Measurements from ENCODE around the gene THEM4.
"Not testable (repeated sequence)": the region's sequence is repeated elsewhere in the genome, so short reads cannot be mapped to it uniquely, and the experiment has no call there.

THEM4 gene

DNA sequence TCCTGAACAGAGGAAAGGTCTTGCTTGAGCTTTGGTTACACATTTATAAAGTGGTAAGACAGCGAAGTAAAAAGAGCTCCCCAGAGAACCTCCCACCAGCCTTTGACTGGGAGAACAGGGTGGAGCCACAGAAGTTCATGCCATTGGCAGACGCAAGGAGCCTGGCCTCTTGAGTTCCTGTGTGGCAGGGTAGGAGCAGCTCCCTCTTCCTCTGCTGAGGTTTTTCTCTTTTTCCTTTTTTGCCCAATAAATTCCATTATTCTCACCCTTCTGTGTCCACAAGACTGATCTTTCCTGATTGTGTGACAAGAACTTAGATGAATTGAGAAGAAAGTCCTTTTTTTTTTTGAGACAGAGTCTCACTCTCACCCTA is 4.3 kb downstream of the THEM4 start:
- TF ChIP-seq, protein P1, sequence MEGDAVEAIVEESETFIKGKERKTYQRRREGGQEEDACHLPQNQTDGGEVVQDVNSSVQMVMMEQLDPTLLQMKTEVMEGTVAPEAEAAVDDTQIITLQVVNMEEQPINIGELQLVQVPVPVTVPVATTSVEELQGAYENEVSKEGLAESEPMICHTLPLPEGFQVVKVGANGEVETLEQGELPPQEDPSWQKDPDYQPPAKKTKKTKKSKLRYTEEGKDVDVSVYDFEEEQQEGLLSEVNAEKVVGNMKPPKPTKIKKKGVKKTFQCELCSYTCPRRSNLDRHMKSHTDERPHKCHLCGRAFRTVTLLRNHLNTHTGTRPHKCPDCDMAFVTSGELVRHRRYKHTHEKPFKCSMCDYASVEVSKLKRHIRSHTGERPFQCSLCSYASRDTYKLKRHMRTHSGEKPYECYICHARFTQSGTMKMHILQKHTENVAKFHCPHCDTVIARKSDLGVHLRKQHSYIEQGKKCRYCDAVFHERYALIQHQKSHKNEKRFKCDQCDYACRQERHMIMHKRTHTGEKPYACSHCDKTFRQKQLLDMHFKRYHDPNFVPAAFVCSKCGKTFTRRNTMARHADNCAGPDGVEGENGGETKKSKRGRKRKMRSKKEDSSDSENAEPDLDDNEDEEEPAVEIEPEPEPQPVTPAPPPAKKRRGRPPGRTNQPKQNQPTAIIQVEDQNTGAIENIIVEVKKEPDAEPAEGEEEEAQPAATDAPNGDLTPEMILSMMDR (IDR thresholded peaks at IDR 0.05; ENCODE audit: extremely low read depth, missing control alignments): no peak
- no peak for DNase-seq (ENCODE audit: low spot score)

DNA sequence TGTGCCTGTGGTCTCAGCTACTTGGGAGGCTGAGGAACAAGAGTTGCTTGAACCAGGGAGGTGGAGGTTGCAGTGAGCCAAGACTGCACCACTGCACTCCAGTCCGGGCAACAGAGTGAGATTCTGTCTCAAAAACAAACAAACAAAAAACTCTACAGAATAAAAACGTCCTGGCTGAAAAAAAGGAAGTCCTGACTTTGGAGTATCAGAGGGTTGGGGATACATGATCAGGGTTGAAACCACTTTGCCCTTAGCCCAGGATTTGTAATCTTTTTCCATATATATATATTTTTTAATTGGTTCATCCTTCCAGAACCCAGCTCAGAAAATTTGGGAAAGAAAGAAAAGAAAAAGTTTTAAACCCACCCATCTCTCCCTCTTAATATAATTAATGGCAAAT is 6.5 kb downstream of the THEM4 start:
- DNase-seq (ENCODE audit: low spot score): no peak
- TF ChIP-seq, protein P1 (IDR thresholded peaks at IDR 0.05; ENCODE audit: extremely low read depth, missing control alignments): no peak

DNA sequence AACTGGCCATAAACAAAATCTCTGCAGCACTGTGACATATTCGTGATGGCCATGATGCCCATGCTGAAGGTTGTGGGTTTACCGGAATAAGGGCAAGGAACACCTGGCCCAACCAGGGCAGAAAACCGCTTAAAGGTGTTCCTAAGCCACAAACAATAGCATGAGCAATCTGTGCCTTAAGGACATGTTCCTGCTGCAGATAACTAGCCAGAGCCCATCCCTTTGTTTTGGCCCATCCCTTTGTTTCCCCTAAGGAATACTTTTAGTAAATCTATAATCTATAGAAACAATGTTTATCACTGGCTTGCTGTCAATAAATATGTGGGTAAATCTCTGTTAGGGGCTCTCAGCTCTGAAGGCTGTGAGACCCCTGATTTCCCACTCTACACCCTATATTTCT is 8.5 kb downstream of the THEM4 start:
- DNase-seq (ENCODE audit: low spot score): not testable (repeated sequence)

DNA sequence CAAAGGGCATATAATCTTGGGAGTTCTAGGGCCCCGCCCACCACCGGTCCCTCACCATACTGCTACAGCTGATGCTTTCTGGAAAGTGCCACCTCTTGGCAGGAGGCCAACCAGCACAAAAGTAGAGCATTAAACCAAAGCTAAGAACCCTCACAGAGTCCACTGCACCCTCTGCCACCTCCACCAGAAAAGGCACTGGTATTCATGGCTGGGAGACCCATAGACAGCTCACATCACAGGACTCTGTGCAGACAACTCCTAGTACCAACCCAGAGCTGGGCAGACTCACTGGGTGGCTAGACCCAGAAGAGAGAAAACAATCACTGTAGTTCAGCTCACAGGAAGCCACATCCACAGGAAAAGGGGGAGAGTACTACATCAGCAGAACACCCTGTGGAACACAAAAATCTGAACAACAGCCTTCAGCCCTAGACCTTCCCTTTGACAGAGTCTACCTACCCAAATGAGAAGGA is 10.8 kb downstream of the THEM4 start:
- no peak for DNase-seq (ENCODE audit: low spot score)

DNA sequence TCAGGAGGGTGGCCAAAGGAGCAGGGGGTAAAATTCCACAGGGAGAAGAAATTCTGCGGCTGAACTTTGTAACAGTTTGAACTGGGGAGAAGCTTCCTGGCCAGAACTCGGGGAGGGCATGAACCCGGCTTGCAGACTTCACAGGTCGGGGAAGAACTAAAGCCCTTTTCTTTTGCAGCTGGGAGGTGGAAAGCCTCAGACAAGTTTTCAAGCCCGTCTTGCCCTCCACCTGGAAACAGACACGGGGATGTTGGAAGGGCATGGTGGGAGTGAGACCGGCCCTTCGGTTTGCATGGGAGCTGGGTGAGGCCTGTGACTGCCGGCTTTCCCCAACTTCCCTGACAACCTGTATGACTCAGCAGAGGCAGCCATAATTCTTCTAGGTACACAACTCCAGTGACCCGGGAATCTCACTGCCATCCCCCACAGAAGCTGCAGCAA is 11.3 kb downstream of the THEM4 start:
- TF ChIP-seq, protein P1 (IDR thresholded peaks at IDR 0.05; ENCODE audit: extremely low read depth, missing control alignments): no peak
- no peak for DNase-seq (ENCODE audit: low spot score)

More for the DNA sequence above, 10.8 kb downstream of the THEM4 start:
- TF ChIP-seq, protein P1 (IDR thresholded peaks at IDR 0.05; ENCODE audit: extremely low read depth, missing control alignments): no peak

DNA sequence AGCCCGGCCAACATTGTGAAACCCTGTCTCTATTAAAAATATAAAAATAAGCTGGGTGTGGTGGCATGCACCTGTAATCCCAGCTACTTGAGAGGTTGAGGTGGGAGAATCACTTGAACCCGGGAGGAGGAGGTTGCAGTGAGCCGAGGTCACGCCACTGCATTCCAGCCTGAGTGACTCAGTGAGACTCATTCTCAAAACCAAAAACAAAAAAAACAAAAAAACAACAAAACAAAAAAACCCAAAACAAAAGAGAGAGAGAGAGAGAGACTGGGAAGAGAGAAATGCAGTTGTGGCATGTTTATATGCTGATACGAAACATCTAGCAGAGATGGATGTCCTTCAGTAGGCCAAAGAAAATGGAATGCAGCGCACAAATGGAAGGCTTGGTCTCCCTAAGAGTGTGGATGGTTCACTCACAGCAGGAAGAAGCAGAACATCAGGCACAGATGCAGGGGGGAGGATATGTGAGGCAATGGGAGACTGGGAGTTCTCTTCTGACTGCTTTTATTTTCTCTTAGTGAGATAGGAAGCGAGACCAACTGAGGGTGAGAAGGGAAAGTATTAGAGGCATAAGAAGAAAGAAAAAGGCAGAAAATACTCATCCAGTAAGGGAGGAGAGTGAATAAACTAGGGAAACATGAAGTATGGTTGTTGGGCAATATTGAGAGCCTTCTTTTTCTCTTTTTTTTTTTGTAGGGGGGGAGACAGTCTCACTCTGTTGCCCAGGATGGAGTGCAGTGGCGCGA is 16.0 kb downstream of the THEM4 start:
- DNase-seq (ENCODE audit: low spot score): no peak
- TF ChIP-seq, protein P1 (IDR thresholded peaks at IDR 0.05; ENCODE audit: extremely low read depth, missing control alignments): no peak

DNA sequence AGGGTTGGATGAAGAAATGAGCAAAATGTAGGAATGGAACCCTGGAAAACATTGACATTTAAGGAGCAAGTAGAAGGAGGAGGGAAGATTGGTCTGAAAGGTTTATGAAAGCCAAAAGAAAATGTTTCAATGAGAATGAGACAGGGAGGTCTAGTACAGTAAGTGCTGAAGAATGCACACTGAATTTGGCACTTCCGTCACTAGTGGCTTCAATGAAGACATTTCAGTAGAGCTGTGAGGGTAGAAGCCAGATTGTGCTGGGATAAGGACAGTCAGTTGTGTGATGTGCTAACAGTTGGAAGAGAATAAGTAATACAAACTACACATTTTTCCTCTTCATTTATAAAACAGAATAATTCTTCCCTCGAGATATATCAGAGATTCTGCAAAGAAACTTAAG is 17.1 kb downstream of the THEM4 start:
- TF ChIP-seq, protein P1 (IDR thresholded peaks at IDR 0.05; ENCODE audit: extremely low read depth, missing control alignments): no peak
- DNase-seq (ENCODE audit: low spot score): no peak

DNA sequence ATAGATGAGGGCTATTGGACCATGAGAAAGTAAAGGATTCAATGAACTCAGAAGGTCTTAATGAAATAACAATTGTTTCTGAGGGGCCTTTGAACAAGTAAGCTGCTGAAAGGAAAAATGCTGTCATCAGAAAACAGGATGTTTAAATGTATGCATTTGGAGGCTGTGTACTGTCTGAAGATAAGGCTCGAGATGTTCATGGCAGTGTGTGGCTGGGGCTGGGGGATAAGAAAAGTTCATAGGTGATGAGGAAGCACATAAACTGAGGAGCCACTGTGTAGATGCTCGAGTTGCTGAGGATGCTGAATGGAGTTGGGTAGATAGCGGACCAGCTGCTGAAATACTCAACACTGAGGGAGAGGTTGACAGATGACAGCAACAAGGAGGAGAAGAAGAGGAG is 17.8 kb downstream of the THEM4 start:
- TF ChIP-seq, protein P1 (IDR thresholded peaks at IDR 0.05; ENCODE audit: extremely low read depth, missing control alignments): no peak
- no peak for DNase-seq (ENCODE audit: low spot score)
